Retina (tissue), 1 donor: ENCODE measurements around the gene COLEC12.

ENCODE experiments used
- DNase-seq: peaks from one replicate; pipeline ENCODE4 v3.0.0-alpha.2; 2016

The COLEC12 gene

GRCh38 chr18:434410-434809 is 66.1 kb downstream of the COLEC12 start:
- DNase-seq: no peak

GRCh38 chr18:433960-434359 is 66.5 kb downstream of the COLEC12 start:
- no peak for DNase-seq

- DNase-seq: no peak
Observed at GRCh38 chr18:433298-433697, 67.2 kb downstream of the COLEC12 start.

GRCh38 chr18:432791-433190 is 67.7 kb downstream of the COLEC12 start:
- DNase-seq: no peak

- no peak for DNase-seq
Observed at GRCh38 chr18:429030-429429, 71.5 kb downstream of the COLEC12 start.

- no peak for DNase-seq
Observed at GRCh38 chr18:427005-427404, 73.5 kb downstream of the COLEC12 start.

- DNase-seq: no peak
Observed at GRCh38 chr18:425106-425745, 75.3 kb downstream of the COLEC12 start.

GRCh38 chr18:424668-425067 is 75.8 kb downstream of the COLEC12 start:
- no peak for DNase-seq

GRCh38 chr18:424071-424661 is 76.3 kb downstream of the COLEC12 start:
- no peak for DNase-seq

- no peak for DNase-seq
Observed at GRCh38 chr18:422966-423365, 77.5 kb downstream of the COLEC12 start.

- no peak for DNase-seq
Observed at GRCh38 chr18:421247-422155, 79.0 kb downstream of the COLEC12 start.

- no peak for DNase-seq
Observed at GRCh38 chr18:420661-421246, 79.7 kb downstream of the COLEC12 start.

GRCh38 chr18:419541-420175 is 80.8 kb downstream of the COLEC12 start:
- DNase-seq: no peak

GRCh38 chr18:417495-417894 is 83.0 kb downstream of the COLEC12 start:
- DNase-seq: no peak

GRCh38 chr18:416930-417329 is 83.6 kb downstream of the COLEC12 start:
- no peak for DNase-seq

GRCh38 chr18:415617-416612 is 84.6 kb downstream of the COLEC12 start:
- DNase-seq: no peak

GRCh38 chr18:415047-415446 is 85.5 kb downstream of the COLEC12 start:
- no peak for DNase-seq

GRCh38 chr18:413233-413632 is 87.3 kb downstream of the COLEC12 start:
- no peak for DNase-seq

GRCh38 chr18:410047-410455 is 90.5 kb downstream of the COLEC12 start:
- no peak for DNase-seq

- DNase-seq: no peak
Observed at GRCh38 chr18:408367-408766, 92.1 kb downstream of the COLEC12 start.

- DNase-seq: no peak
Observed at GRCh38 chr18:407626-408224, 92.8 kb downstream of the COLEC12 start.
